HFF-Myc (cell line): Measurements from ENCODE around the gene HOXB7.

ENCODE experiments used
- DNase-seq: peaks from one replicate; pipeline ENCODE4 v3.0.0-alpha.2; 2011; ENCODE audit warnings: low read depth; ENCODE audit errors: extremely low read depth
- H3K4me3 ChIP-seq: replicated peaks from 2 replicates; pipeline ENCODE4 v1.5.1; 2011; ENCODE audit warnings: low read depth, mild to moderate bottlenecking, control low read depth, low read length
- CTCF ChIP-seq: IDR thresholded peaks from 2 replicates; pipeline ENCODE4 v1.5.1; 2012; ENCODE audit warnings: mild to moderate bottlenecking, low read depth, low read length, control low read depth; ENCODE audit errors: missing control alignments

Gene HOXB7

GRCh38 chr17:48612456-48612853 is 1.6 kb upstream of the HOXB7 start:
- TF ChIP-seq CTCF, result no peak
- no peak overlapping the region for H3K4me3 ChIP-seq
- DNase-seq, result no peak

GRCh38 chr17:48611681-48612455 is 1.1 kb upstream of the HOXB7 start:
- no peak for TF ChIP-seq CTCF
- no peak for DNase-seq
- no peak overlapping the region for H3K4me3 ChIP-seq

- DNase-seq, result no peak
- no peak for TF ChIP-seq CTCF
- H3K4me3 ChIP-seq, result peak overlapping the region; percentile 30; the same call in 1 of the 2 replicates
Observed at GRCh38 chr17:48611213-48611612, 396 bp upstream of the HOXB7 start.

- no peak for DNase-seq
- H3K4me3 ChIP-seq, result peak overlapping the region; percentile 30
- no peak for TF ChIP-seq CTCF
Observed at GRCh38 chr17:48609759-48610281, 997 bp downstream of the HOXB7 start.

- DNase-seq, result no peak
- no peak for TF ChIP-seq CTCF
- no peak overlapping the region for H3K4me3 ChIP-seq
Observed at GRCh38 chr17:48609033-48609432, 1.8 kb downstream of the HOXB7 start.

GRCh38 chr17:48608494-48608834 is 2.4 kb downstream of the HOXB7 start:
- no peak for DNase-seq
- TF ChIP-seq CTCF, result no peak
- no peak overlapping the region for H3K4me3 ChIP-seq
